Left hindlimb (tissue), 1 donor: ENCODE measurements around the gene SLC26A3.
"Not testable (repeated sequence)": the region's sequence is repeated elsewhere in the genome, so short reads cannot be mapped to it uniquely, and the experiment has no call there.

Source experiments
- DNase-seq: peaks from one replicate; pipeline ENCODE4 v3.0.0-alpha.2; 2018

Gene SLC26A3

GRCh38 chr7:107803009-107803610, at the start of gene SLC26A3:
Gene SLC26A3, minus strand, starts transcription at chr7:107803223. Its CDS starts 8,714 bp downstream, at chr7:107794509.
- DNase-seq: no peak

GRCh38 chr7:107850643-107851042, 47.6 kb upstream of the SLC26A3 start:
- no peak for DNase-seq

GRCh38 chr7:107850216-107850615, 47.2 kb upstream of the SLC26A3 start:
- no peak for DNase-seq

- DNase-seq: not testable (repeated sequence)
Measured at GRCh38 chr7:107848211-107848610, 45.2 kb upstream of the SLC26A3 start.

GRCh38 chr7:107847836-107848175, 44.8 kb upstream of the SLC26A3 start:
- not testable (repeated sequence) for DNase-seq

GRCh38 chr7:107847168-107847835, 44.3 kb upstream of the SLC26A3 start:
- no peak for DNase-seq

- no peak for DNase-seq
Measured at GRCh38 chr7:107846324-107846723, 43.3 kb upstream of the SLC26A3 start.

GRCh38 chr7:107843184-107843583, 40.2 kb upstream of the SLC26A3 start:
- DNase-seq: no peak

GRCh38 chr7:107842213-107842612, 39.2 kb upstream of the SLC26A3 start:
- DNase-seq: no peak

GRCh38 chr7:107838816-107839565, 36.0 kb upstream of the SLC26A3 start:
- no peak for DNase-seq

- DNase-seq: no peak
Measured at GRCh38 chr7:107838024-107838601, 35.1 kb upstream of the SLC26A3 start.

- DNase-seq: no peak
Measured at GRCh38 chr7:107837145-107837512, 34.1 kb upstream of the SLC26A3 start.

GRCh38 chr7:107836237-107837144, 33.5 kb upstream of the SLC26A3 start:
- DNase-seq: no peak

- DNase-seq: no peak
Measured at GRCh38 chr7:107834401-107834800, 31.4 kb upstream of the SLC26A3 start.

GRCh38 chr7:107833684-107834106, 30.7 kb upstream of the SLC26A3 start:
- DNase-seq: no peak

GRCh38 chr7:107830420-107830819, 27.4 kb upstream of the SLC26A3 start:
- DNase-seq: no peak

- no peak for DNase-seq
Measured at GRCh38 chr7:107828540-107828939, 25.5 kb upstream of the SLC26A3 start.

GRCh38 chr7:107827501-107827900, 24.5 kb upstream of the SLC26A3 start:
- no peak for DNase-seq

- DNase-seq: no peak
Measured at GRCh38 chr7:107826451-107826850, 23.4 kb upstream of the SLC26A3 start.

GRCh38 chr7:107824858-107825257, 21.8 kb upstream of the SLC26A3 start:
- no peak for DNase-seq

- no peak for DNase-seq
Measured at GRCh38 chr7:107818622-107819021, 15.6 kb upstream of the SLC26A3 start.

GRCh38 chr7:107816011-107816566, 13.1 kb upstream of the SLC26A3 start:
- DNase-seq: no peak
